Mucosa of descending colon (tissue), 3 donors: ENCODE measurements around the gene RINL. TPM values are rescaled to one million over a fixed set of nuclear protein-coding genes. Genes with fewer than 3 reads are reported as not detected.
"Not testable (repeated sequence)": the region's sequence is repeated elsewhere in the genome, so short reads cannot be mapped to it uniquely, and the experiment has no call there.

ENCODE experiments used
- ATAC-seq: fragments of 200-7000 bp; cut with Tn5 transposase; one replicate; pipeline ENCODE4 v1.9.1; 2020; ENCODE audit warnings: mild to moderate bottlenecking, moderate library complexity
- DNase-seq, 3 donors: peaks; one replicate each; pipeline ENCODE4 v3.0.0-alpha.2; 2020
- H3K36me3 ChIP-seq: fragments of 200-600 bp; one replicate; pipeline ENCODE4 v1.8.0; 2021; ENCODE audit warnings: low read depth, mild to moderate bottlenecking
- H3K4me1 ChIP-seq: fragments of 200-600 bp; one replicate; pipeline ENCODE4 v1.8.0; 2021; ENCODE audit warnings: low read depth, mild to moderate bottlenecking
- H3K4me3 ChIP-seq: fragments of 200-600 bp; one replicate; pipeline ENCODE4 v1.8.0; 2021; ENCODE audit warnings: mild to moderate bottlenecking
- H3K9me3 ChIP-seq: fragments of 200-600 bp; one replicate; pipeline ENCODE4 v1.8.0; 2021; ENCODE audit warnings: mild to moderate bottlenecking
- CTCF ChIP-seq: fragments of 200-600 bp; IDR thresholded peaks from one replicate; pipeline ENCODE4 v1.8.0; 2022; ENCODE audit warnings: antibody characterized with exemption, mild to moderate bottlenecking
- intact Hi-C, 2 donors: fragments of 100-400 bp; cut with DNase I in 1 of 2; cut with micrococcal nuclease in 1 of 2; formaldehyde crosslinking; loops; one replicate each; pipeline versions ENCODE4 v1.11.0 to v1.11.1; 2022; cut with DNase I, micrococcal nuclease
- total RNA-seq, 3 donors: library from RNA; stranded (reverse); fragmentation: NEBNext Ultra II Directional in 2 of 3; extraction: Animal tissue kit (Norgen Biotek cat#: 25700) in 2 of 3; gene quantifications; one replicate each; pipeline versions ENCODE4 v1.2.1 to v1.2.4, GENCODE V29; 2021 to 2023
- donor health status: DM: no; HTN: no; CAD: no; lungs with moderate emphysema.
- donor health status: DM: no; HTN: no; CAD: no.
- donor health status: DM: no; HTN: yes; CAD: no.

The RINL gene
- total RNA-seq, 3 donors from 2014 or later, result 3.8 to 5.4 (median 5.2) TPM

GRCh38 chr19:38893341-38893771 lies 15.3 kb upstream of the RINL start:
- intact Hi-C loops, result no loop called here
- no peak for ATAC-seq
- DNase-seq, result no peak

GRCh38 chr19:38892841-38893240 lies 14.8 kb upstream of the RINL start:
- Histone ChIP-seq H3K4me3 (no peak overlapping the region), H3K9me3 (no peaks in the 10 kb centered on the region), H3K36me3 (no peaks in the 10 kb centered on the region), H3K4me1 (no peaks in the 10 kb centered on the region)
- ATAC-seq (no peak), DNase-seq (no peak)
- TF ChIP-seq CTCF, result no peak
- intact Hi-C loops, result no loop called here

More at GRCh38 chr19:38893341-38893771, 15.3 kb upstream of the RINL start:
- Histone ChIP-seq H3K4me3 (no peak overlapping the region), H3K36me3 (no peaks in the 10 kb centered on the region), H3K4me1 (peaks cover 2% of the 10 kb centered on the region), H3K9me3 (no peaks in the 10 kb centered on the region)
- TF ChIP-seq CTCF, result no peak

GRCh38 chr19:38891771-38892170 lies 13.7 kb upstream of the RINL start:
- Histone ChIP-seq H3K4me1 (no peaks in the 10 kb centered on the region), H3K36me3 (no peaks in the 10 kb centered on the region), H3K9me3 (no peaks in the 10 kb centered on the region), H3K4me3 (no peak overlapping the region)
- DNase-seq (no peak), ATAC-seq (no peak)
- no peak for TF ChIP-seq CTCF
- intact Hi-C loops, result no loop called here

GRCh38 chr19:38890686-38891085 lies 12.6 kb upstream of the RINL start:
- Histone ChIP-seq H3K36me3 (no peaks in the 10 kb centered on the region), H3K4me1 (no peaks in the 10 kb centered on the region), H3K9me3 (no peaks in the 10 kb centered on the region), H3K4me3 (no peak overlapping the region)
- no peak for DNase-seq
- no peak for ATAC-seq
- intact Hi-C loops, result no loop called here
- no peak for TF ChIP-seq CTCF

GRCh38 chr19:38889803-38890202 lies 11.7 kb upstream of the RINL start:
- Histone ChIP-seq H3K4me3 (no peak overlapping the region), H3K4me1 (no peaks in the 10 kb centered on the region), H3K9me3 (no peaks in the 10 kb centered on the region), H3K36me3 (no peaks in the 10 kb centered on the region)
- ATAC-seq, result no peak
- no peak for DNase-seq
- TF ChIP-seq CTCF, result no peak
- intact Hi-C loops, result no loop called here

GRCh38 chr19:38888876-38889275 lies 10.8 kb upstream of the RINL start:
- no peak overlapping the region for H3K4me3 ChIP-seq
- H3K9me3 ChIP-seq, result no peaks in the 10 kb centered on the region
- intact Hi-C loops, result no loop called here
- H3K4me1 ChIP-seq, result no peaks in the 10 kb centered on the region
- ATAC-seq (no peak), DNase-seq (no peak)
- TF ChIP-seq CTCF, result no peak
- H3K36me3 ChIP-seq, result no peaks in the 10 kb centered on the region

- H3K9me3 ChIP-seq, H3K36me3 ChIP-seq, intact Hi-C loops, ATAC-seq, H3K4me1 ChIP-seq, H3K4me3 ChIP-seq, DNase-seq: not testable (repeated sequence)
Measured at GRCh38 chr19:38884691-38885090, 6.6 kb upstream of the RINL start.
